PFSK-1 (cell line): ENCODE results near the gene GRIK3.

Source experiments
- FOXP2 ChIP-seq: optimal IDR thresholded peaks from 2 replicates; pipeline ENCODE3; 2011; ENCODE audit warnings: borderline replicate concordance, control low read depth, inconsistent platforms; ENCODE audit not compliant: insufficient read depth; ENCODE audit errors: extremely low read length, extremely low read depth
- POLR2AphosphoS5 ChIP-seq: IDR thresholded peaks from 2 replicates; pipeline ENCODE4 v1.6.1; 2012; ENCODE audit warnings: low read depth, mild to moderate bottlenecking, control low read depth, low read length, moderate library complexity
- SIN3A ChIP-seq: IDR thresholded peaks from 2 replicates; pipeline ENCODE4 v1.6.1; 2012; ENCODE audit warnings: mild to moderate bottlenecking, low read length, moderate library complexity, borderline replicate concordance; ENCODE audit not compliant: insufficient read depth
- TAF1 ChIP-seq: IDR thresholded peaks from 2 replicates; pipeline ENCODE4 v1.6.1; 2012; ENCODE audit warnings: low read length, control low read depth, borderline replicate concordance; ENCODE audit not compliant: insufficient read depth
- TF ChIP-seq, protein P1 (sequence below), 2 experiments: IDR thresholded peaks; 2 replicates each; pipeline versions ENCODE4 v1.6.1 to v1.8.0; 2011 to 2012; ENCODE audit warnings: low read depth in 2 of 2, low read length in 2 of 2, control low read depth in 1 of 2, inconsistent platforms in 1 of 2, mild to moderate bottlenecking in 1 of 2, moderate library complexity in 1 of 2; ENCODE audit not compliant: insufficient read depth in 1 of 2

Gene GRIK3

GRCh38 chr1:36941316-36941978 is 92.9 kb downstream of the GRIK3 start:
- TF ChIP-seq POLR2AphosphoS5 (no peak), SIN3A (no peak), TAF1 (no peak), FOXP2 (no peak)
- TF ChIP-seq, protein P1, sequence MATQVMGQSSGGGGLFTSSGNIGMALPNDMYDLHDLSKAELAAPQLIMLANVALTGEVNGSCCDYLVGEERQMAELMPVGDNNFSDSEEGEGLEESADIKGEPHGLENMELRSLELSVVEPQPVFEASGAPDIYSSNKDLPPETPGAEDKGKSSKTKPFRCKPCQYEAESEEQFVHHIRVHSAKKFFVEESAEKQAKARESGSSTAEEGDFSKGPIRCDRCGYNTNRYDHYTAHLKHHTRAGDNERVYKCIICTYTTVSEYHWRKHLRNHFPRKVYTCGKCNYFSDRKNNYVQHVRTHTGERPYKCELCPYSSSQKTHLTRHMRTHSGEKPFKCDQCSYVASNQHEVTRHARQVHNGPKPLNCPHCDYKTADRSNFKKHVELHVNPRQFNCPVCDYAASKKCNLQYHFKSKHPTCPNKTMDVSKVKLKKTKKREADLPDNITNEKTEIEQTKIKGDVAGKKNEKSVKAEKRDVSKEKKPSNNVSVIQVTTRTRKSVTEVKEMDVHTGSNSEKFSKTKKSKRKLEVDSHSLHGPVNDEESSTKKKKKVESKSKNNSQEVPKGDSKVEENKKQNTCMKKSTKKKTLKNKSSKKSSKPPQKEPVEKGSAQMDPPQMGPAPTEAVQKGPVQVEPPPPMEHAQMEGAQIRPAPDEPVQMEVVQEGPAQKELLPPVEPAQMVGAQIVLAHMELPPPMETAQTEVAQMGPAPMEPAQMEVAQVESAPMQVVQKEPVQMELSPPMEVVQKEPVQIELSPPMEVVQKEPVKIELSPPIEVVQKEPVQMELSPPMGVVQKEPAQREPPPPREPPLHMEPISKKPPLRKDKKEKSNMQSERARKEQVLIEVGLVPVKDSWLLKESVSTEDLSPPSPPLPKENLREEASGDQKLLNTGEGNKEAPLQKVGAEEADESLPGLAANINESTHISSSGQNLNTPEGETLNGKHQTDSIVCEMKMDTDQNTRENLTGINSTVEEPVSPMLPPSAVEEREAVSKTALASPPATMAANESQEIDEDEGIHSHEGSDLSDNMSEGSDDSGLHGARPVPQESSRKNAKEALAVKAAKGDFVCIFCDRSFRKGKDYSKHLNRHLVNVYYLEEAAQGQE (IDR thresholded peaks at IDR 0.05; ENCODE audit: insufficient read depth in 1 of 2, low read depth in 2 of 2, low read length in 2 of 2) = no peak

DNA sequence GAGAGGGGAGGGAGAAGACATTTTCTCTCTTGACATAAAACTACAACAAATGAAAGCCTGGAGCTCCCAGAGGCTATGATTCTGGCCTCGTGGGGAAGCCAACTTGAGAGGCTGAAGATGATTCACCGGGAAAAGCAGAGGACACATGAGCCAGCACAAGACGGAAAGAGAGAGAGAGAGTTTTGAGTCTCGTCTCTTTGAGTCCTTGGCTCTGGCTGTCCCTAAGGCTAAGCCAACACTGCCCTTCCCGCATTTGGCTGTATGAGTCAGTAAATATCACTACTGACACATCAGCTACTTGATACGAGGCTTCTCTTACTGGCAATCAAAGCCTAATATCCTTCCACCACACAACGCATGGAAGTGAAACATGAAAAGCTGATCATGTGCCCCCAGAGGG is 95.5 kb downstream of the GRIK3 start:
- TF ChIP-seq TAF1 (no peak), SIN3A (no peak), POLR2AphosphoS5 (no peak), FOXP2 (no peak)
- TF ChIP-seq, protein P1 (IDR thresholded peaks at IDR 0.05; ENCODE audit: insufficient read depth in 1 of 2, low read depth in 2 of 2, low read length in 2 of 2) = no peak

- TF ChIP-seq TAF1 = no peak
- TF ChIP-seq POLR2AphosphoS5 = no peak
- TF ChIP-seq, protein P1 (IDR thresholded peaks at IDR 0.05; ENCODE audit: insufficient read depth in 1 of 2, low read depth in 2 of 2, low read length in 2 of 2) = no peak
- no peak for TF ChIP-seq SIN3A
- no peak for TF ChIP-seq FOXP2
These were observed 96.9 kb downstream of the GRIK3 start for GRCh38 chr1:36937371-36937770.

GRCh38 chr1:36934061-36934460 is 100.3 kb downstream of the GRIK3 start:
- TF ChIP-seq POLR2AphosphoS5 (no peak), FOXP2 (no peak), TAF1 (no peak), SIN3A (no peak)
- TF ChIP-seq, protein P1 (IDR thresholded peaks at IDR 0.05; ENCODE audit: insufficient read depth in 1 of 2, low read depth in 2 of 2, low read length in 2 of 2) = no peak

DNA sequence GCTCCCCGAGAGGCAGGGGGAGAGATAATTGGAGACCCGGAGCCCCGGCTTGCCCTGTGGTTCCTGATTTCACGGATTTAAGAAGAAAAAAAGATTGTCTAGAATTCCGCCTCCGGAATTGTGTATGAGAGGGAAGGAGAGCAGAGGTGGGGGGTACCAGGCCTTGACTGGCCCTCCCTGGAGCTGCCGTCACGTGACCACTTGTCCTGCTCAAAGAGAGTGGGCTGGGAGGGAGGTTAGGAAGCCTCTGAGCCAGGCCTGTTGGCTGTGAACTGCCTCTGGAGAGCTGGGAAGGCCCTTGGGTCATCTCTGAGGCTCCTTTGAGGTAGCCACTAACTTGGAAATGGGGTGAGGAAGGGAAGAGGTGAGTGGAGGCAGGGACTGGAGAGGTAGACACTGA is 106.5 kb downstream of the GRIK3 start:
- TF ChIP-seq FOXP2 (no peak), SIN3A (no peak), TAF1 (no peak), POLR2AphosphoS5 (no peak)
- TF ChIP-seq, protein P1 (IDR thresholded peaks at IDR 0.05; ENCODE audit: insufficient read depth in 1 of 2, low read depth in 2 of 2, low read length in 2 of 2) = no peak
